Skeletal muscle satellite cell (primary cell): ENCODE measurements around the gene UNC45A.
A peak's percentile ranks its signal among the peaks of the same experiment; 100 is the strongest.
"Not testable (repeated sequence)": the region's sequence is repeated elsewhere in the genome, so short reads cannot be mapped to it uniquely, and the experiment has no call there.

Experiments
- H3K27me3 ChIP-seq: 2 replicates; pipeline ENCODE4 v1.7.0; 2013; ENCODE audit warnings: low read length; ENCODE audit not compliant: control insufficient read depth, insufficient read depth
- H3K36me3 ChIP-seq: 2 replicates; pipeline ENCODE4 v1.7.0; 2013; ENCODE audit warnings: mild to moderate bottlenecking, control low read depth, low read length; ENCODE audit not compliant: insufficient read depth
- H3K4me1 ChIP-seq: 2 replicates; pipeline ENCODE4 v1.7.0; 2013; ENCODE audit warnings: low read length; ENCODE audit not compliant: control insufficient read depth, insufficient read depth
- H3K4me2 ChIP-seq: 2 replicates; pipeline ENCODE4 v1.7.0; 2013; ENCODE audit warnings: mild to moderate bottlenecking, low read length
- H3K4me3 ChIP-seq: 2 replicates; pipeline ENCODE4 v1.7.0; 2013; ENCODE audit warnings: low read length
- H3K9ac ChIP-seq: 2 replicates; pipeline ENCODE4 v1.7.0; 2013; ENCODE audit warnings: mild to moderate bottlenecking, low read depth, low read length, moderate library complexity
- H3K9me3 ChIP-seq: replicated peaks from 2 replicates; pipeline ENCODE4 v1.7.0; 2013; ENCODE audit warnings: mild to moderate bottlenecking, control low read depth, low read length

The UNC45A gene

GRCh38 chr15:90926766-90927165 is 8.3 kb upstream of the UNC45A start:
- not testable (repeated sequence) for H3K9me3 ChIP-seq, H3K9ac ChIP-seq, H3K27me3 ChIP-seq, H3K4me3 ChIP-seq, H3K36me3 ChIP-seq, H3K4me2 ChIP-seq
- H3K4me1 ChIP-seq = peaks cover 20% of the 10 kb centered on the region

DNA sequence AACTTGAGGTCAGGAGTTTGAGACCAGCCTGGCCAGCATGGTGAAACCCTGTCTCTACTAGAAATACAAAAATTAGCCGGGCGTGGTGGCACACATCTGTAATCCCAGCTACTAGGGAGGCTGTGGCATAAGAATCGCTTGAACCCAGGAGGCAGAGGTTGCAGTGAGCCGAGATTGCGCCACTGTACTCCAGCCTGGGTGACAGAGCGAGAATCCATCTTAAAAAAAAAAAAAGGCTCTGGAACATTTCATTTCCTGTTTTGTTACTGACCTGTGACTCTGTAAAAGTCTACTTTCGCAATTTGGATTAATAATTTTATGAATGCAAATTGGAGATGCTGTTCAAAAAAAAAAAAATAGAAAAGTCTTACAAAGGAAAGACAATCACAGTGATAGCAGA is 7.0 kb upstream of the UNC45A start:
- H3K9ac ChIP-seq, H3K36me3 ChIP-seq, H3K9me3 ChIP-seq, H3K27me3 ChIP-seq, H3K4me3 ChIP-seq, H3K4me2 ChIP-seq: not testable (repeated sequence)
- H3K4me1 ChIP-seq = peaks cover 27% of the 10 kb centered on the region

DNA sequence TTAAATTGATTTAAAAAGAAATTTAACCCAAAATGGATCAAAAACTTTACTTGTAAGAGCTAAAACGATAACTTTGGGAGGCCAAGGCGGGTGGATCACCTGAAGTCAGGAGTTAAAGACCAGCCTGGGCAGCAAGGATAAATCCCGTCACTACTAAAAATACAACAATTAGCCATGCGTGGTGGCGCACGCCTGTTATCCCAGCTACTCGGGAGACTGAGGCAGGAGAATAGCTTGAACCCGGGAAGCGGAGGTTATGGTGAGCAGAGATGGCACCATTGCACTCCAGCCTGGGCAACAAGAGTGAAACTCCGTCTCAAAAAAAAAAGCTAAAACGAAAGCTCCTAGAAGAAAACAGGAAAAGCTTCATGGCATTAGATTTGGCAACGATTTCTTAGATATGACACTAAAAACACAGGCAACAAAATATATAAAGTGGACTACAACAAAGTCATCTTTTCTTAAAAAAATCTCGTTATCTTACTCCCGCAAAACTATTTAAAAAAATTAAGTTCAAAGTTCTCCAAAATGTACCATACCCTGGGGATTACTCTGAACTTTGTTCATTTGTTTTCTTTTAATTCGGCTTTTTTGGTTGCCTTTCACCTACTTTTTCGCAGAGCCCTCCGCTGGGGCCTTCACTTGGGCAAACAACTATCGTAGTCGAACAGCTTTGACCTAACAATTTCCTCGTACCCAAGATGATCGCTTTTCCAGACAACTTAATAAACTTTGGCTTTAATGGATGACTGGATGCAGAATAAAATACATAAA is 5.7 kb upstream of the UNC45A start:
- Histone ChIP-seq H3K36me3 (no peaks in the 10 kb centered on the region), H3K4me2 (peak overlapping the region; percentile 100), H3K4me3 (peak overlapping the region; percentile 79), H3K4me1 (peaks cover 30% of the 10 kb centered on the region), H3K27me3 (no peaks in the 10 kb centered on the region), H3K9ac (peak overlapping the region; percentile 84), H3K9me3 (no peaks in the 10 kb centered on the region)

DNA sequence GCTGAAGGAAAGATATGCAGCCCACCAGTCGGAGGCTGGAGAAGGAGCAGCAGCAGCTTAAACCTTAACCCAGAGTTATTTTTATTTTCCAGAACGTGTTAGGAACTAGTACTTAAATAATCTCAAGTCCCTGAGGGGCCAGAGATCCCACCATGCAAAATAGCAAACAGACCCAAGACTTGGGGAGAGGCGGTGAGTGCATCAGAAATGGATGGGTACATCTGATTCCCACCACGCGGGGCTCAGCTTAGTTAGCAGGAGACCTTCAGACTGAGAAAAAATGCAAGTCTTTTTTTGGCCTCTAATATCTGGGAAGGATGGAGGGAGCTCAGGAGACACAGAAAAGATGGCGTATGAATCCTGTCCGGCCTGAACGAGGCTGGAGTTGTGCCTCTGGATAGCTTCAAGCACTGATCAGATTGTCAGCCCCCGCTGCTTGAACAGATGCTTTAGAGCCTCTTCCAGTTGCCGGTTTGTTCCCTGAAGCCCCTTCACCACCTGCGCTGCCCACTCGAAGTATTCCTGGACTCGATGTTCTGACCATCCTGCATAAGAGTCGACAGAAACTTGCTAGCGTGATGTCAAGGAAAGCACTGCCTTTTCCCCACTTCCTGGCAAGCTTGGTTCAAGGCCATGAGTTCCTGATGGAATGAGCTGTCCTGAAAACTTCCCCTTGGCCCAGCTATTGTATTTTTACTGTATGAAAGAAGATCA is 4.1 kb upstream of the UNC45A start:
- Histone ChIP-seq H3K27me3 (no peaks in the 10 kb centered on the region), H3K4me1 (peaks cover 39% of the 10 kb centered on the region), H3K9me3 (no peaks in the 10 kb centered on the region), H3K9ac (peak overlapping the region; percentile 84), H3K36me3 (no peaks in the 10 kb centered on the region), H3K4me3 (peak overlapping the region; percentile 79), H3K4me2 (peak overlapping the region; percentile 100)

DNA sequence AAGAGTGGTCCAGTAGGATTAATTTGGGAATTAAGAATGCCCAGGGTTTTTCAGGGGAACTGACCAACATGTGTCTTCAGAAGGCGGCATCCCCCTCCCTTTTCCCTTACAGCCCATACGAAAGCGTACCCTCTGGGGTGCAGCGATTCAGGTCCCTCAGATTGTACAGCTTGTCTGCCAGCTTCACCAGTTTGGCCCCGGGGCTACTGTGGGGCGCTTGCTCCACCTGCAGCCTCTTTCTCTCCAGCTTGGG is 3.6 kb upstream of the UNC45A start:
- H3K4me3 ChIP-seq = peak overlapping the region; percentile 94
- no peaks in the 10 kb centered on the region for H3K36me3 ChIP-seq
- peak overlapping the region; percentile 100 for H3K4me2 ChIP-seq
- H3K27me3 ChIP-seq = no peaks in the 10 kb centered on the region
- H3K4me1 ChIP-seq = peaks cover 44% of the 10 kb centered on the region
- H3K9me3 ChIP-seq = no peaks in the 10 kb centered on the region
- peak overlapping the region; percentile 88 for H3K9ac ChIP-seq

DNA sequence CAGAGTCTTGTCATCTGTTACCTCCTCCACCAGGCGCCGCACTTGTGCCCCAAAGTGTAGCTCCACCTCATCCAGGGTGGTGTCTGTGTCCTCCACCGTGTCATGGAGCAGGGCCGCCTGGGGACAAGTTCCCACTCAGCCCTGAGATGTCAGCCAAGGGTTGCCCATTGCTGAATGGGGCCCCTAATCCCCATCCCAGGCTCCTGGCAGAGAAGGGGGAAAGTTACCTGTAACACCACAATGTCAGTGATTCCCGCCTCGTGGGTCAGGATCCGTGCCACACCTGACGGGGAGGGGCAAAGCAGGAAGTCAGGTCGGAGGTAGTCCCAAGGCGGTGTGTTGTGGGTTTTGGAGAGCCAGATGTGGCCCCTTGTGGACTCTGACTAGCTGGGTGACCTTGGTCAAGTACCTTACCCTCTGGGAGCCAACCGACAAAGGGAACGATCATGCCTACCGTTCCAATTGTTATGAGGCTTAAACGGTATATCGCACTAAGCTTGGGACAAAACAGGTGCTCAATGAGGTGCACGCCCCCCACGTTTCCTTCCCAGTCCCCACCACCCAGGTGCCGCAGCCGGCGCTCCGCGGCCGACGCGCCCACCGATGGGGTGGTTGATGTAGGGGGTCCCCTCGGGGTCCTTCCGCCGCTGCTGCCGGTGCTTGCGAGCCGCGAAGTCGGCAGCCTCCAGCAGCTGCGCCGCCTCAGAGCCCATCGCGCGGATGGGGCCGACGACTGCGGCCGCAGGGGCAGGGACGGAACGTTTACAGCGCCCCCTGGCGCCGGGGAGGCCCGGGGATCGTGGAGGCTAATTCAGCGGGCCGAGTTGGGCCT is 3.0 kb upstream of the UNC45A start, which contains the start of gene HDDC3:
HDDC3 (minus strand) TSS at position 722 of the 832 bp plus-strand sequence; CDS start at position 713, 9 bp downstream.
- H3K36me3 ChIP-seq = peaks cover 5% of the 10 kb centered on the region
- peak within 1 kb of the TSS; percentile 94 for H3K4me3 ChIP-seq
- peaks cover 49% of the 10 kb centered on the region for H3K4me1 ChIP-seq
- peak within 1 kb of the TSS; percentile 100 for H3K4me2 ChIP-seq
- no peaks in the 10 kb centered on the region for H3K9me3 ChIP-seq
- H3K9ac ChIP-seq = peak within 1 kb of the TSS; percentile 88
- H3K27me3 ChIP-seq = no peaks in the 10 kb centered on the region

GRCh38 chr15:90932660-90932991 is 2.5 kb upstream of the UNC45A start:
- Histone ChIP-seq H3K9ac (peak overlapping the region; percentile 88), H3K4me2 (peak overlapping the region; percentile 100), H3K27me3 (no peaks in the 10 kb centered on the region), H3K4me1 (peaks cover 49% of the 10 kb centered on the region), H3K4me3 (peak overlapping the region; percentile 94), H3K36me3 (peaks cover 5% of the 10 kb centered on the region), H3K9me3 (no peaks in the 10 kb centered on the region)

DNA sequence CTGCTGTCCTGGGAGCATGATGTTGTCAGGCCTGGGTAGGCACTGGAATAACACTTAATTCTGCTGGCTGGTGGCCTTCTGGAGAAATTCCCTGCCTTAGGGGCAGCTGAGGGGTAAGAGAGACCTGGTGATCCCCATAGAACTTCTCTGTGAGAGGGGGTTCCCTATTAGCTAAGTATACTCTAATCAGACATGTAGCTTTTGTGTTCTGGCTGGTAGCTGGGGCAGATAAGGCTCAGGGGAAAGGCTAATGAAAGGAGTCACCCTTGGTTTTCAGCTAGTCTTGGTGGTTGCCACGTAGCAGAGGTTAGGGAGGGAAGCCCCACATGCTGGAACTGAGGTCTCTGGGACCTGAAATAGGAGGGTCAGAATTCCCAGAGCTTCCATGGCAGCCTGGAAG is 1.8 kb upstream of the UNC45A start:
- no peaks in the 10 kb centered on the region for H3K27me3 ChIP-seq
- H3K4me3 ChIP-seq = no peak overlapping the region
- peaks cover 49% of the 10 kb centered on the region for H3K4me1 ChIP-seq
- H3K9me3 ChIP-seq = no peaks in the 10 kb centered on the region
- H3K36me3 ChIP-seq = peaks cover 7% of the 10 kb centered on the region
- no peak overlapping the region for H3K4me2 ChIP-seq
- H3K9ac ChIP-seq = no peak overlapping the region

DNA sequence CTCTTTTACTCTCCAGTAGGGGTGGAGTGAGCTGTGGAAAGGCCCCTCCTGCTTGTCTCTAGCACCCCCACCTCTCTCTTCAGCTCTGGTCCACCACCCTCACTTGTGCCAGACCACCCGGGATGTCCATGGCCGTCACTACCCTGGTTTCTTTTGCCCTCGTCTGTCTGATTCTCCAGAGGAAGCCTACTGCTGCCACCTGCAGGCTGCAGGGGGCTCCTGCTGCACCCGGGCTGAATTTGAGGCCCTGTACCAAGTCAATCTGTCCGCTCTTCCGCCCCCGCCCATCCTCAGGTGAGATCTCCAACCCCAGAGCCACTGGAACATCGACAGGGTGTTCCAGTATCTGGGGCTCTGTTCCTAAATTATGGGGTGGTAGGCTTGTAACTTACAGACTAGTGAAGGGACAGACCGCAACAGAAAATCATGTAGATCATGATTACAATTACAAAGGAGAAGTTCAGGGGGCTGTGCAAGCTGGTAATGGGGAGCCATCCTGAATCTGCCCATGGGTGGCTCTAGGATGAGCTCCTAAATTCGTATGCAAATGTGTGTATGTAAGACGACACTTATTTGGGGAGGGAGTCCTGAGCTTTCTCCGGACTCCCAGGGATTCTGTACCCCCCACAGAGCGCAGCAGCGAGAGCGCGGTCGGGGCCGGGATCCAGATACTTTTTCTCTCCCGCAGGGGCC is 683 bp upstream of the UNC45A start:
- Histone ChIP-seq H3K27me3 (no peaks in the 10 kb centered on the region), H3K9ac (peak overlapping the region; percentile 94), H3K9me3 (no peaks in the 10 kb centered on the region), H3K4me2 (peak overlapping the region; percentile 97), H3K4me3 (peak overlapping the region; percentile 90), H3K4me1 (peaks cover 47% of the 10 kb centered on the region), H3K36me3 (peaks cover 14% of the 10 kb centered on the region)

DNA sequence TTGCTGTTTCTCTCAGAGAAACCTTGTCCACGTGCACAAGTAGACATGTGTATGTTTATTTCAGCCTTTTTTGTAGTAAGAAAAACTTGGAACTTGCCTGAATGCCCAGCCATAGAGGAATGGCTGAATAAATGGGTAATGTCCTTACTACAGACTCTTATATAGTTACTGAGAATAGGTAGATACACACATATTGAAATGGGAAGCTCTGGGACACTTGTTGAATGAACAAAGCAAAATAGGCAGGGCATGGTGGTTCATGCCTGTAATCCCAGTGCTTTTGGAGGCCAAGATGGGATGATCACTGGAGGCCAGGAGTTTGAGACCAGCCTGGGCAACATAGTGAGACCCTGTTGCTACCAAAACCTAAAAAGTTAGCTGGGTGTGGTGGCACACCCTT is 1.7 kb downstream of the UNC45A start:
- Histone ChIP-seq H3K4me2 (peak overlapping the region; percentile 97), H3K4me1 (peaks cover 29% of the 10 kb centered on the region), H3K36me3 (peaks cover 34% of the 10 kb centered on the region), H3K4me3 (no peak overlapping the region), H3K27me3 (no peaks in the 10 kb centered on the region), H3K9me3 (no peaks in the 10 kb centered on the region), H3K9ac (peak overlapping the region; percentile 94)

GRCh38 chr15:90938261-90938660 is 3.2 kb downstream of the UNC45A start:
- no peaks in the 10 kb centered on the region for H3K9me3 ChIP-seq
- no peaks in the 10 kb centered on the region for H3K27me3 ChIP-seq
- H3K4me1 ChIP-seq = peaks cover 23% of the 10 kb centered on the region
- no peak overlapping the region for H3K4me2 ChIP-seq
- no peak overlapping the region for H3K4me3 ChIP-seq
- no peak overlapping the region for H3K9ac ChIP-seq
- H3K36me3 ChIP-seq = peaks cover 48% of the 10 kb centered on the region
